ENCODE measurements around the gene TOM1L2. TPM values are rescaled to one million over a fixed set of nuclear protein-coding genes. Genes with fewer than 3 reads are reported as not detected.

The TOM1L2 gene
- total and polyA plus RNA-seq, 2 experiments from 2014 or later, result 25.5 to 31.0 TPM

- 45 to 51% methylated on average over 3 of the region's 3 CpGs for WGBS, 2 experiments (ENCODE audit: low coverage in 1 of 2, low lambda C conversion rate in 2 of 2, missing lambda C conversion rate in 2 of 2)
- no peak overlapping the region for H3K27ac ChIP-seq
- no peaks in the 10 kb centered on the region for H3K9me3 ChIP-seq (ENCODE audit: low read depth)
- TF ChIP-seq EZH2 (IDR thresholded peaks at IDR 0.05; ENCODE audit: insufficient read depth, poor library complexity, severe bottlenecking) (no peak), EZH2phosphoT487 (IDR thresholded peaks at IDR 0.05; ENCODE audit: insufficient read depth, low read depth) (no peak)
- H3K9me2 ChIP-seq (ENCODE audit: insufficient read depth), result no peaks in the 10 kb centered on the region
- in situ Hi-C loops (cut with MboI), result no loop called here
- peaks cover 27% of the 10 kb centered on the region for H3K79me2 ChIP-seq (ENCODE audit: insufficient read depth)
- H3K9ac ChIP-seq, result no peak overlapping the region
- H3K4me2 ChIP-seq (ENCODE audit: unreplicated experiment), result peak overlapping the region; percentile 47
- no peak for DNase-seq
- peaks cover 35% of the 10 kb centered on the region for H3K4me1 ChIP-seq (ENCODE audit: insufficient read depth)
- no peaks in the 10 kb centered on the region for H3K27me3 ChIP-seq (replicated peaks; ENCODE audit: insufficient read depth)
- no peak overlapping the region for H2AFZ ChIP-seq
- no peak overlapping the region for H3K4me3 ChIP-seq
- no peaks in the 10 kb centered on the region for H4K20me1 ChIP-seq (ENCODE audit: insufficient read depth)
- H3F3A ChIP-seq (ENCODE audit: insufficient read depth), result no peaks in the 10 kb centered on the region; the same call in 1 of the 2 replicates
- peaks cover 3% of the 10 kb centered on the region; the same call in 1 of the 2 replicates for H3K36me3 ChIP-seq (ENCODE audit: low read depth)
Observed at GRCh38 chr17:17822616-17823015, 149.6 kb downstream of the TOM1L2 start.

GRCh38 chr17:17822189-17822588 is 150.0 kb downstream of the TOM1L2 start:
- H3K4me2 ChIP-seq (ENCODE audit: unreplicated experiment), result no peak overlapping the region
- no peak overlapping the region for H3K9ac ChIP-seq
- H3K27ac ChIP-seq, result no peak overlapping the region
- no peaks in the 10 kb centered on the region for H3K27me3 ChIP-seq (replicated peaks; ENCODE audit: insufficient read depth)
- peaks cover 35% of the 10 kb centered on the region for H3K4me1 ChIP-seq (ENCODE audit: insufficient read depth)
- DNase-seq, result peak; percentile 84
- no peak for TF ChIP-seq EZH2 (IDR thresholded peaks at IDR 0.05; ENCODE audit: insufficient read depth, poor library complexity, severe bottlenecking)
- TF ChIP-seq EZH2phosphoT487 (IDR thresholded peaks at IDR 0.05; ENCODE audit: insufficient read depth, low read depth), result no peak
- H2AFZ ChIP-seq, result no peak overlapping the region
- H3K4me3 ChIP-seq, result no peak overlapping the region
- peaks cover 27% of the 10 kb centered on the region for H3K79me2 ChIP-seq (ENCODE audit: insufficient read depth)
- H3F3A ChIP-seq (ENCODE audit: insufficient read depth), result no peaks in the 10 kb centered on the region; the same call in 1 of the 2 replicates
- WGBS, 2 experiments (ENCODE audit: low coverage in 1 of 2, low lambda C conversion rate in 2 of 2, missing lambda C conversion rate in 2 of 2), result 15 to 23% methylated on average over 1 of the region's 1 CpG
- no peaks in the 10 kb centered on the region for H3K9me2 ChIP-seq (ENCODE audit: insufficient read depth)
- in situ Hi-C loops (cut with MboI), result no loop called here
- no peaks in the 10 kb centered on the region for H3K9me3 ChIP-seq (ENCODE audit: low read depth)
- no peaks in the 10 kb centered on the region for H4K20me1 ChIP-seq (ENCODE audit: insufficient read depth)
- H3K36me3 ChIP-seq (ENCODE audit: low read depth), result peaks cover 3% of the 10 kb centered on the region; the same call in 1 of the 2 replicates

GRCh38 chr17:17820463-17821158 is 151.6 kb downstream of the TOM1L2 start:
- Histone ChIP-seq H3K4me1 (ENCODE audit: insufficient read depth) (peaks cover 32% of the 10 kb centered on the region), H2AFZ (no peak overlapping the region), H3K79me2 (ENCODE audit: insufficient read depth) (peaks cover 23% of the 10 kb centered on the region), H4K20me1 (ENCODE audit: insufficient read depth) (no peaks in the 10 kb centered on the region), H3K9ac (no peak overlapping the region), H3K4me3 (no peak overlapping the region), H3F3A (ENCODE audit: insufficient read depth) (no peaks in the 10 kb centered on the region; the same call in 1 of the 2 replicates), H3K27me3 (replicated peaks; ENCODE audit: insufficient read depth) (no peaks in the 10 kb centered on the region), H3K4me2 (ENCODE audit: unreplicated experiment) (no peak overlapping the region), H3K27ac (no peak overlapping the region), H3K36me3 (ENCODE audit: low read depth) (peaks cover 3% of the 10 kb centered on the region; the same call in 1 of the 2 replicates), H3K9me2 (ENCODE audit: insufficient read depth) (no peaks in the 10 kb centered on the region), H3K9me3 (ENCODE audit: low read depth) (no peaks in the 10 kb centered on the region)
- in situ Hi-C loops (cut with MboI), result no loop called here
- no peak for DNase-seq
- WGBS, 2 experiments (ENCODE audit: low coverage in 1 of 2, low lambda C conversion rate in 2 of 2, missing lambda C conversion rate in 2 of 2), result 72 to 79% methylated on average over 7 of the region's 7 CpGs
- TF ChIP-seq EZH2 (IDR thresholded peaks at IDR 0.05; ENCODE audit: insufficient read depth, poor library complexity, severe bottlenecking) (no peak), EZH2phosphoT487 (IDR thresholded peaks at IDR 0.05; ENCODE audit: insufficient read depth, low read depth) (no peak)

GRCh38 chr17:17820046-17820445 is 152.2 kb downstream of the TOM1L2 start:
- H3K9ac ChIP-seq, result no peak overlapping the region
- H3K4me3 ChIP-seq, result no peak overlapping the region
- H3K9me3 ChIP-seq (ENCODE audit: low read depth), result no peaks in the 10 kb centered on the region
- no peaks in the 10 kb centered on the region for H3K9me2 ChIP-seq (ENCODE audit: insufficient read depth)
- no peak overlapping the region for H3K4me2 ChIP-seq (ENCODE audit: unreplicated experiment)
- no peak for TF ChIP-seq EZH2phosphoT487 (IDR thresholded peaks at IDR 0.05; ENCODE audit: insufficient read depth, low read depth)
- no peak for TF ChIP-seq EZH2 (IDR thresholded peaks at IDR 0.05; ENCODE audit: insufficient read depth, poor library complexity, severe bottlenecking)
- no peak for DNase-seq
- H3K27ac ChIP-seq, result no peak overlapping the region
- no peaks in the 10 kb centered on the region for H3F3A ChIP-seq (ENCODE audit: insufficient read depth)
- H3K4me1 ChIP-seq (ENCODE audit: insufficient read depth), result peaks cover 31% of the 10 kb centered on the region
- in situ Hi-C loops (cut with MboI), result no loop called here
- peaks cover 3% of the 10 kb centered on the region; the same call in 1 of the 2 replicates for H3K36me3 ChIP-seq (ENCODE audit: low read depth)
- no peaks in the 10 kb centered on the region for H3K27me3 ChIP-seq (replicated peaks; ENCODE audit: insufficient read depth)
- H3K79me2 ChIP-seq (ENCODE audit: insufficient read depth), result peaks cover 21% of the 10 kb centered on the region
- WGBS, 2 experiments (ENCODE audit: low coverage in 1 of 2, low lambda C conversion rate in 2 of 2, missing lambda C conversion rate in 2 of 2), result 86 to 92% methylated on average over 6 to 10 of the region's 10 CpGs
- H2AFZ ChIP-seq, result no peak overlapping the region
- no peaks in the 10 kb centered on the region for H4K20me1 ChIP-seq (ENCODE audit: insufficient read depth)
